HT-29 (cell line): ENCODE data around the gene SAXO2. TPM values are rescaled to one million over a fixed set of nuclear protein-coding genes. Genes with fewer than 3 reads are reported as not detected.
"Not testable (repeated sequence)": the region's sequence is repeated elsewhere in the genome, so short reads cannot be mapped to it uniquely, and the experiment has no call there.

Source experiments
- DNase-seq: peaks from one replicate; pipeline ENCODE4 v3.0.0-alpha.2; 2015; ENCODE audit warnings: low spot score
- total RNA-seq: library from RNA; depleted of rRNA; stranded (reverse); fragments of >200 nt; shearing (Covaris generic); gene quantifications from 2 replicates; pipeline ENCODE4 v1.2.3, GENCODE V29; 2014; rRNA removed

The SAXO2 gene
- total RNA-seq, 1 experiment from 2014 or later, result 1.2 TPM

GRCh38 chr15:82333603-82334553, 71.3 kb downstream of the SAXO2 start:
- not testable (repeated sequence) for DNase-seq

Other genes starting within 250 kb of the SAXO2 start
- 0.92 and 1.7 TPM in 2 replicates for gene MEX3B, start 216.8 kb upstream of the SAXO2 start, total RNA-seq
- 15.1 and 15.5 TPM in 2 replicates for gene EFL1, start 84 bp upstream of the SAXO2 start, total RNA-seq
- 0.16 TPM in 1 of 2 replicates, not detected in the other for gene GOLGA6L10, start 86.7 kb downstream of the SAXO2 start, total RNA-seq
- gene GOLGA6L9, start 167.0 kb downstream of the SAXO2 start, total RNA-seq, result 2.5 and 2.9 TPM in 2 replicates